ENCODE data around the gene HIF3A.

- TF ChIP-seq POLR2AphosphoS5 (IDR thresholded peaks at IDR 0.05; ENCODE audit: borderline replicate concordance, low read depth, low read length), result no peak
- no peak for TF ChIP-seq EZH2 (IDR thresholded peaks at IDR 0.05)
These were observed 53.9 kb downstream of the HIF3A start for GRCh38 chr19:46350758-46351159.

Data from SK-N-MC (cell line).